Activated CD4-positive, alpha-beta T cell treated with anti-CD3 and anti-CD28 coated beads for 36 hours (primary cell): ENCODE results near the gene RPS6KA4. TPM values are rescaled to one million over a fixed set of nuclear protein-coding genes. Genes with fewer than 3 reads are reported as not detected.

Source experiments
- ATAC-seq: fragments of 200-7000 bp; cut with Tn5 transposase; one replicate; pipeline ENCODE4 v1.10.0; 2021; ENCODE audit warnings: mild to moderate bottlenecking, moderate library complexity
- CTCF ChIA-PET: fragments of 350-600 bp; sonication (Branson Sonifier 250); formaldehyde crosslinking; loops from one replicate; lab custom pipeline; 2021; ENCODE audit warnings: antibody characterized with exemption; lab: Charles Lee
- POLR2A ChIA-PET: fragments of 350-600 bp; sonication (Branson Sonifier 250); formaldehyde crosslinking; loops from one replicate; lab custom pipeline; 2021; ENCODE audit warnings: antibody characterized with exemption, inconsistent platforms; lab: Charles Lee
- DNase-seq: peaks from one replicate; pipeline ENCODE4 v3.0.0-alpha.2; 2020
- H3K27ac Mint-ChIP-seq: one replicate; pipeline ENCODE4 v1.8.0; 2021; ENCODE audit warnings: mixed read lengths
- H3K27me3 Mint-ChIP-seq: one replicate; pipeline ENCODE4 v1.8.0; 2021; ENCODE audit warnings: mixed read lengths
- H3K36me3 Mint-ChIP-seq: one replicate; pipeline ENCODE4 v1.8.0; 2021; ENCODE audit warnings: low read depth, mixed read lengths
- H3K4me1 Mint-ChIP-seq: one replicate; pipeline ENCODE4 v1.8.0; 2021; ENCODE audit warnings: mixed read lengths
- H3K4me3 Mint-ChIP-seq: one replicate; pipeline ENCODE4 v1.8.0; 2021; ENCODE audit warnings: mild to moderate bottlenecking, moderate library complexity, mixed read lengths
- H3K9me3 Mint-ChIP-seq: one replicate; pipeline ENCODE4 v1.8.0; 2021; ENCODE audit warnings: low read depth, mixed read lengths
- intact Hi-C, 2 experiments: fragments of 100-400 bp; cut with DNase I in 1 of 2; cut with micrococcal nuclease in 1 of 2; formaldehyde crosslinking; loops; one replicate each; pipeline versions ENCODE4 v1.14.2 to v1.15.1; 2022 to 2024; cut with DNase I, micrococcal nuclease
- total RNA-seq, 2 experiments: library from RNA; stranded (reverse); gene quantifications; one replicate each; pipeline ENCODE4 v1.2.3, GENCODE V29; 2021

RPS6KA4 gene
- total RNA-seq, 2 experiments from 2014 or later = 22.0 to 30.2 TPM

DNA sequence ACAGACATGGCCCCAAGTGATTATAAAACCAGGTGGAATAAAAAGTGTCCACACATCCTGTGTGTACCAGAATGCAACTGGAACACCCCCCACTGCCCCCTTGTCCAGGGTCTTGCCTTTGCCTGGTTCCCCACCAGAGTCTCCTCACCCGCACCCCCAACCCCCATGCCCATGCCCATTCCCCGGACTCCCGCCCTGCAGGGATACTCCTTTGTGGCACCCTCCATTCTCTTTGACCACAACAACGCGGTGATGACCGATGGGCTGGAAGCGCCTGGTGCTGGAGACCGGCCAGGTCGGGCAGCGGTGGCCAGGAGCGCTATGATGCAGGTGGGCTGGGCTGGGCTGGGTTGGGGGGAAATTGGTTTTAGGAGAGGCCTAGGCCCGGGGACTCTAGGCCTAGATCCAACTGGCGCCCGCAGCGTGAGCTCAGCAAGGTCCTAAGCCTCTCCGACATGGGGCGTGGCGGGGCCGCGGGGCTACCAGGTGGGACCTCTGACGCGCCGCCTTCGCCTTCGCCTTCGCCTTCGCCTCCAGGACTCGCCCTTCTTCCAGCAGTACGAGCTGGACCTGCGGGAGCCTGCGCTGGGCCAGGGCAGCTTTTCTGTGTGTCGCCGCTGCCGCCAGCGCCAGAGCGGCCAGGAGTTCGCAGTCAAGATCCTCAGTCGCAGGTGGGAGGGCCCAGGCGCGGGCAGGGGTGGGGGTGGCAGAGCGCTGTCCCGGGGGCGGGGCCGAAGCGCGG is 9.1 kb downstream of the RPS6KA4 start:
- DNase-seq = no peak
- Mint-ChIP-seq H3K9me3 (no peaks in the 10 kb centered on the region), H3K4me1 (no peaks in the 10 kb centered on the region), H3K27ac (no peak overlapping the region), H3K36me3 (peaks cover 38% of the 10 kb centered on the region), H3K4me3 (no peak overlapping the region), H3K27me3 (no peaks in the 10 kb centered on the region)
- ATAC-seq = no peak
- ChIA-PET POLR2A (no interaction called here), CTCF (interaction anchor here (0.6 to 1.8 kb wide), 2 partner anchors 11 to 283 kb away, joined by 3 to 6 read pairs; no protein-coding TSS in a partner anchor)
- intact Hi-C loops = no loop called here

DNA sequence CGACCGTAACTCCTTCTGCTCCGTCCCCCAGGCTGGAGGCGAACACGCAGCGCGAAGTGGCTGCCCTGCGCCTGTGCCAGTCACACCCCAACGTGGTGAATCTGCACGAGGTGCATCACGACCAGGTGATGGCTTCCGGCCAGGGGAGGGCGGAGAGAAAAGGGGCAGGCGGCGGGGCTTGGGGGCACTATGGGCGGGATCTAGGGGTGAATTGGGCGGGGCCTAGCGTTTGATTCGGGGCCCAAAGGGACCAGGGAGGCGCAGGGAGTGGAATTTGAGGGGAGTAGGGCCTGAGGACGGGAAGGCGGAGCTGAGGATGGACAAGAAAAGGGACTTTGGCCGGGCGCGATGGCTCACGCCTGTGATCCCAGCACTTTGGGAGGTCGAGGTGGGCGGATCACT is 9.7 kb downstream of the RPS6KA4 start:
- ATAC-seq = no peak
- POLR2A ChIA-PET = no interaction called here
- no peaks in the 10 kb centered on the region for H3K4me1 Mint-ChIP-seq
- H3K27ac Mint-ChIP-seq = no peak overlapping the region
- peaks cover 37% of the 10 kb centered on the region for H3K36me3 Mint-ChIP-seq
- H3K4me3 Mint-ChIP-seq = no peak overlapping the region
- intact Hi-C loops = no loop called here
- no peaks in the 10 kb centered on the region for H3K27me3 Mint-ChIP-seq
- no peaks in the 10 kb centered on the region for H3K9me3 Mint-ChIP-seq
- no peak for DNase-seq
- CTCF ChIA-PET = interaction anchor here (1.8 kb wide), 1 partner anchor 12 kb away, joined by 6 read pairs; no protein-coding TSS in a partner anchor

DNA sequence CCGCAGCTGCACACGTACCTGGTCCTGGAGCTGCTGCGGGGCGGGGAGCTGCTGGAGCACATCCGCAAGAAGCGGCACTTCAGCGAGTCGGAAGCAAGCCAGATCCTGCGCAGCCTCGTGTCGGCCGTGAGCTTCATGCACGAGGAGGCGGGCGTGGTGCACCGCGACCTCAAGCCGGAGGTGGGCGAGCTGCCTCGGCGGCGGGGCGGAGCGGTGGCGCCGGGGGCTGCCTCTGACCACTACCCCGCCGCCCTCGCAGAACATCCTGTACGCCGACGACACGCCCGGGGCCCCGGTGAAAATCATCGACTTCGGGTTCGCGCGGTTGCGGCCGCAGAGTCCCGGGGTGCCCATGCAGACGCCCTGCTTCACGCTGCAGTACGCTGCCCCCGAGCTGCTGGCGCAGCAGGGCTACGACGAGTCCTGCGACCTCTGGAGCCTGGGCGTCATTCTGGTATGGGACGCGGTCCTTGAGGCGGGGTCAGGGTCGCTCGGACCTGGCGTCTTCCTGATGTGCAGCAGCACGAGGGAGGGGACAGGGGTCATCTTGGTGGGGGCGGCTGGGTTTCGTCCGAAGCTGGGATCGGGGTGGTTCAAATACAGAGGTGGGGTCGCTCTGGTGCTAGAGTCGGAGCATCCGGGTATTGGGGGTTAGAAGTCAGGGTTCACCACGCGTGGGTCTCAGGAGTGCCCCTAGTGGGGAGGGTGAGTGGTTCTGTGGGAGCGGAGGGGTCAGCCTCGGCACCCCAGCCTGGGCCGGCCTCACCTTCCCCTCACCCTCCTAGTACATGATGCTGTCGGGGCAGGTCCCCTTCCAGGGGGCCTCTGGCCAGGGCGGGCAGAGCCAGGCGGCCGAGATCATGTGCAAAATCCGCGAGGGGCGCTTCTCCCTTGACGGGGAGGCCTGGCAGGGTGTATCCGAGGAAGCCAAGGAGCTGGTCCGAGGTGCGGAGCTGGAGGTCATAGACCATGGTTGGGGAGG is 10.8 kb downstream of the RPS6KA4 start:
- Mint-ChIP-seq H3K9me3 (no peaks in the 10 kb centered on the region), H3K4me1 (no peaks in the 10 kb centered on the region), H3K36me3 (peaks cover 34% of the 10 kb centered on the region), H3K27ac (no peak overlapping the region), H3K27me3 (no peaks in the 10 kb centered on the region), H3K4me3 (no peak overlapping the region)
- no peak for ATAC-seq
- DNase-seq = no peak
- intact Hi-C loops = no loop called here
- ChIA-PET CTCF (no interaction called here), POLR2A (no interaction called here)

DNA sequence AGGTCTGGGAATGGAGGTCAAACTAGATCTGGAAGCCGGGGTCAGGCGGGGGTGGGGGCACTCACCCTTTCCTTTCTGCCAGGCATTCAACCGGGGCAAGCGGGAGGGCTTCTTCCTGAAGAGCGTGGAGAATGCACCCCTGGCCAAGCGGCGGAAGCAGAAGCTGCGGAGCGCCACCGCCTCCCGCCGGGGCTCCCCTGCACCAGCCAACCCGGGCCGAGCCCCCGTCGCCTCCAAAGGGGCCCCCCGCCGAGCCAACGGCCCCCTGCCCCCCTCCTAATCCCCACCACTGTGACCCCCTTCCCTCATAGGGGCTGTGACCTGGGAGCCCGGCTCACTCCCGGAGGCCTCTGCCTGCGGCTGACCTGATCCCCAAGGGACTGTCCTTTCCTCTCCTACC is 12.2 kb downstream of the RPS6KA4 start:
- Mint-ChIP-seq H3K27me3 (no peaks in the 10 kb centered on the region), H3K27ac (no peak overlapping the region), H3K36me3 (peaks cover 22% of the 10 kb centered on the region), H3K4me3 (no peak overlapping the region), H3K4me1 (no peaks in the 10 kb centered on the region), H3K9me3 (no peaks in the 10 kb centered on the region)
- ChIA-PET CTCF (interaction anchor here (0.7 kb wide), 1 partner anchor 79 kb away, joined by 4 read pairs; no protein-coding TSS in a partner anchor), POLR2A (no interaction called here)
- no peak for ATAC-seq
- DNase-seq = no peak
- intact Hi-C loops = no loop called here

DNA sequence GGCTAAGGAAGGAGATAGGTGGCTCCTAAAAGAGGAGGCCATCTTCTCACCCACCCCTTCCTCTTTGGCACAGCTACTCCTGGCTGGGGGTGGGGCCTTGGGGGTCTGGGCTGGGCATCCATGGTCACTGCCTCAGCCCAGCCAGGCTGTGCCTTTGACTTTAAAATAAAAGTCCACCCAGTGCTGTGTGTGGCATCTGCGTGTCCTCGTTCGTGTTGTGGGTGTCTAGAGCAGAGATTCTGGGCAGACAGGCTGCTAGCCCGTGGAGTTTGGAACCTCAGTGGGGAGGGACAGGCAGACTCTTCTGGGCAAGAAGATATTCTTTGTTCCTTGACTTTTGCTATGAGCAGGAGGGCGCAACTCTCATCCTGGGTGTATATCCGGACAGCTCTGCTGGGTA is 13.1 kb downstream of the RPS6KA4 start:
- intact Hi-C loops = no loop called here
- H3K27ac Mint-ChIP-seq = no peak overlapping the region
- H3K9me3 Mint-ChIP-seq = no peaks in the 10 kb centered on the region
- ATAC-seq = no peak
- no peak for DNase-seq
- H3K4me1 Mint-ChIP-seq = no peaks in the 10 kb centered on the region
- POLR2A ChIA-PET = interaction anchor here (0.8 kb wide), 1 partner anchor 77 kb away, joined by 3 read pairs; no protein-coding TSS in a partner anchor
- no peak overlapping the region for H3K4me3 Mint-ChIP-seq
- no peaks in the 10 kb centered on the region for H3K27me3 Mint-ChIP-seq
- CTCF ChIA-PET = interaction anchor here (0.9 to 2.0 kb wide), 3 partner anchors 11 to 77 kb away, joined by 3 to 5 read pairs (median 4); no protein-coding TSS in a partner anchor
- H3K36me3 Mint-ChIP-seq = peaks cover 15% of the 10 kb centered on the region

DNA sequence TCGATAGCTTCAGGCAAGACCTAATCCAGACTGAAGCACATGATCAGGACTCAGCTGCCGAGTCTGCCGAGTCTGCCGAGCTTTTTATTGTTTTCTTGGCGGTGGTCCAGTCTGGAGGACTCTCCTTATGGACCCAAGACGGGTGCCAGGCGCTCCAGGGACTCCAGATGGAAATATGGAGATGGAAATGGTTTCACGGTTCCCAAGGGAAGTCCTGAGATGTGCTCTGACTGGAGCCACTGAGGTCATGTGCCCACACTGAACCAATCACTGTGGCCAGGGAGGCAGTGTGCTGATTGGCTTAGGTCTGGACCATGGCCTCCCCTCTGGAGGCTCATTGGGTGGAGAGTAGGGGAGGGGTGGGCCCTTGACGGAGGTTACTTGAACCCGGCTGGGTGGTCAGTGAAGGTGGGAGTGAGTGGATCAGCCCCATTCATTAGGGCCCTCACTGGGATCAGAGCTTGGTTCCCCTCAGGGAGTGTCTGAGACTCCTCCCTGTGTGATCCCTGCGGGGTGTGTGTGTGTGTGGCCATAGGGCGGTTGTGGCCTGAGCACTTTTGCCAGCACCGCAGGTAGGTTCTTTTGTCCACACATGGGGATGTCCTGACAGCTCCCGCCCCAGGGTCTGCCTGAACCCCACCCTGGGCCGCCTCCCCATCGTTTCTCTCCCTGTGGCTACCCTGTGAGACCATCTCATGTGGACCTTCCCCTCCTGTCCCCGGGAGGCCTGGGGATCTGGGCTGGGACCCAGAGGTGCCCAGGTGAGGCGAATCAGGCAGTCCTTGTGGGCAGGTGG is 14.0 kb downstream of the RPS6KA4 start:
- Mint-ChIP-seq H3K9me3 (no peaks in the 10 kb centered on the region), H3K27ac (no peak overlapping the region), H3K27me3 (no peaks in the 10 kb centered on the region), H3K4me3 (no peak overlapping the region), H3K4me1 (no peaks in the 10 kb centered on the region), H3K36me3 (peaks cover 15% of the 10 kb centered on the region)
- POLR2A ChIA-PET = interaction anchor here (0.8 kb wide), 1 partner anchor 76 kb away, joined by 3 read pairs; no protein-coding TSS in a partner anchor
- ATAC-seq (peak; percentile 74), DNase-seq (no peak)
- CTCF ChIA-PET = interaction anchor here (0.5 to 2.0 kb wide), 4 partner anchors 12 to 627 kb away, joined by 3 to 5 read pairs (median 4); no protein-coding TSS in a partner anchor
- intact Hi-C loops = no loop called here

DNA sequence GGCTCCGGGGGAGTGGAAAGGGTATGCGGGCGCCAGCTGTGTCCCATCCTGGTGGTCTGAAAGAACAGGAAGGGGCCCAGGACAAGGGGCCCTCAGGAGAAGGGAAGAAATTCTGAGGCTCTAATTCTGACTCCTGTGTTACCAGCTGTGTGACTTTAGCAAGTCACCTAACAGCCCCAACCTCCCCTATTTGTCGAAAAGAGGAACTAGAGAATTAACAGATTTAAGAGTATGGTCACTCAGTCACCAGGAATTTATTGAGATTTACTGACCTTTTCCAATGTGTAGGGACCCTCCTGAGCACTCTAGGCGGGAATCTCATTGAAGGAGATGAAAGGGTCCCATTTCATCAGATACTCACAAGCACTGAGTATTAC is 14.6 kb downstream of the RPS6KA4 start:
- H3K9me3 Mint-ChIP-seq = no peaks in the 10 kb centered on the region
- H3K4me3 Mint-ChIP-seq = no peak overlapping the region
- intact Hi-C loops = no loop called here
- DNase-seq (no peak), ATAC-seq (no peak)
- no peak overlapping the region for H3K27ac Mint-ChIP-seq
- peaks cover 13% of the 10 kb centered on the region for H3K36me3 Mint-ChIP-seq
- H3K4me1 Mint-ChIP-seq = no peaks in the 10 kb centered on the region
- ChIA-PET POLR2A (no interaction called here), CTCF (interaction anchor here (0.5 to 2.0 kb wide), 3 partner anchors 13 to 627 kb away, joined by 3 to 5 read pairs (median 3); no protein-coding TSS in a partner anchor)
- no peaks in the 10 kb centered on the region for H3K27me3 Mint-ChIP-seq

DNA sequence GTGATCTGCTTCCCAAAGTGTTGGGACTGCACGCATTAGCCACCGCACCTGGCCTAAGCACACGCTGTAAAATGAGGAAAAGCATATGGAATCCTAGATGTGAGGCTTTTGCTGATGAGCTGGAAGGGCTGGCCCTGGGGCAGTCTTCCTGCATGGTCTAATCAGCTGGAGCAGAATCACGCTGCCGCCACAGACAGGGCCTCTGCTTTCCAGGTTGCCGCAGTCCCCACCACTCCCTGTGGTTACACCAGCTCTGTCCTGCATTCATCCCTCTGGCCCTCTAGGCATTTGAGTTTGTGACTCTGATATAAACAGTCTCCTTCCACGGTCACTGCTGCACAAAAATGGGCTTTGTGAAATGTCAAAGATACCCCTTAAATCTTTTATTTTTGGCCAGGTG is 17.1 kb downstream of the RPS6KA4 start:
- CTCF ChIA-PET = interaction anchor here (0.7 kb wide), 1 partner anchor 262 kb away, joined by 4 read pairs; no protein-coding TSS in a partner anchor
- Mint-ChIP-seq H3K4me1 (no peaks in the 10 kb centered on the region), H3K4me3 (no peak overlapping the region), H3K9me3 (no peaks in the 10 kb centered on the region), H3K36me3 (no peaks in the 10 kb centered on the region), H3K27me3 (no peaks in the 10 kb centered on the region), H3K27ac (no peak overlapping the region)
- intact Hi-C loops = no loop called here
- POLR2A ChIA-PET = interaction anchor here (0.6 to 0.7 kb wide), 2 partner anchors 382 to 576 kb away, joined by 6 read pairs; no protein-coding TSS in a partner anchor
- DNase-seq (no peak), ATAC-seq (no peak)

DNA sequence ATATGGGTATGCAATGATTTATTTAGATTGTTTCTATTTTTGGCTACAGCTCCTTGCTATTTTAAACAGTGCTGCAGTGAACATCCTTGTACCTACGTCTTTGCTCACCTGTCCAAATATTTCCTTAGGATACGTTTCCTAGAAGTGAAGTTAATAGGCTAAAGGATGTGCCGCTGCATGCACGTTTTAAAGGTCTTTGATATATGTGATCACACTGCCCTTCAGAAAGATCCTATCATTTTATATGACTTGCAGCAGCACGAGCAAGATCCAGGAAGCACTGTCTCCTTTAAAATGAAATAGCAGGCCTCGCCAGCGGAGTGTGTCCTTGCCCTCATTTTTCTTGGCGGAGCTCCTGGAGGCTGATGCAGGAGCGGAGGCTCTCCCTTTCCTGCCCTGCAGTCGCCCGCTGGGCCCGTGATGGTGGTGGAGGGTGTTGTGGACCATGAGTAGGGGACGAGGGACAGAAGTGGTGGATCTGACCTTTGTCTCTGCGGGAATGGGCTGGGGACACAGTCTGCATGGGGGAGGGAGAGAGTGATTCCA is 19.4 kb downstream of the RPS6KA4 start:
- ChIA-PET POLR2A (no interaction called here), CTCF (no interaction called here)
- no peak for ATAC-seq
- DNase-seq = no peak
- H3K27ac Mint-ChIP-seq = no peak overlapping the region
- H3K36me3 Mint-ChIP-seq = no peaks in the 10 kb centered on the region
- H3K9me3 Mint-ChIP-seq = no peaks in the 10 kb centered on the region
- intact Hi-C loops = no loop called here
- no peak overlapping the region for H3K4me3 Mint-ChIP-seq
- H3K4me1 Mint-ChIP-seq = peaks cover 4% of the 10 kb centered on the region
- H3K27me3 Mint-ChIP-seq = no peaks in the 10 kb centered on the region

DNA sequence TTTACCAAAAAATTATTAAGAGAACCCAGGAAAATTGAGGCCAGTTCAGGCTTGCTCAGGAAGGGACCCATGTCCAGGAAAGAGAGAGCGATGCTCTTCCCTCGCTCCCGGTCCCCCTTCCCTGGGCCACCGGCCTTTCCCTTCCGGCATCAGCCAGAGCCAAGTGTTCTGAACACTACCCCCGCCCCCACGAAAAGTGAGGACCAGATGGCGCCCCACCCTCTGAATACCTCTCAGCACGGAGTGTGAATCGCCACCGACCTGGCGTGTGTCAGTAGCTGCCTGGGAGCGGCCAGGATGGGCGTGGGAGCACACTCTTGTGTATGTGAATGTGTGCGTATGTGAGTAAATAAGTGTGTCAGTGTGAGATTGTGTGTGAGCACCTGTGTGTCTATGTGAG is 20.2 kb downstream of the RPS6KA4 start:
- POLR2A ChIA-PET = no interaction called here
- Mint-ChIP-seq H3K27me3 (no peaks in the 10 kb centered on the region), H3K9me3 (no peaks in the 10 kb centered on the region), H3K4me1 (peaks cover 4% of the 10 kb centered on the region), H3K27ac (no peak overlapping the region), H3K36me3 (no peaks in the 10 kb centered on the region), H3K4me3 (no peak overlapping the region)
- intact Hi-C loops = no loop called here
- ATAC-seq (no peak), DNase-seq (no peak)
- CTCF ChIA-PET = no interaction called here
